BJ (cell line): ENCODE data around the gene RAB11FIP5. TPM values are rescaled to one million over a fixed set of nuclear protein-coding genes. Genes with fewer than 3 reads are reported as not detected.

Experiments
- CTCF ChIA-PET: fragments of 350-600 bp; formaldehyde crosslinking; extraction: SDS; loops from one replicate; lab custom pipeline; 2021; ENCODE audit warnings: antibody characterized with exemption, inconsistent platforms; lab: Yijun Ruan, JAX
- POLR2A ChIA-PET: fragments of 300-600 bp; sonication (Branson Sonifier 250); formaldehyde crosslinking; extraction: SDS; loops from one replicate; lab custom pipeline; 2021; ENCODE audit warnings: antibody characterized with exemption; lab: Charles Lee
- DNase-seq: peaks from one replicate; pipeline ENCODE4 v3.0.0-alpha.2; 2011; ENCODE audit warnings: low read depth
- H3K27me3 ChIP-seq: 2 replicates; pipeline ENCODE4 v1.6.0; 2011; ENCODE audit warnings: low read length; ENCODE audit not compliant: control insufficient read depth, insufficient read depth
- H3K36me3 ChIP-seq: 2 replicates; pipeline ENCODE4 v1.5.1; 2011; ENCODE audit warnings: low read length; ENCODE audit not compliant: control insufficient read depth, insufficient read depth
- H3K4me3 ChIP-seq: 2 replicates; pipeline ENCODE4 v1.5.1; 2011; ENCODE audit warnings: low read depth, mild to moderate bottlenecking, control low read depth, low read length
- CTCF ChIP-seq: IDR thresholded peaks from 2 replicates; pipeline ENCODE4 v1.5.1; 2011; ENCODE audit warnings: low read depth, mild to moderate bottlenecking, control low read depth, inconsistent platforms, low read length, moderate library complexity; ENCODE audit not compliant: insufficient read depth
- polyA minus RNA-seq: library from RNA; depleted of rRNA, polyadenylated mRNA; stranded (reverse); fragments of >200 nt; gene quantifications from 2 replicates; pipeline ENCODE4 v1.2.3, GENCODE V29; 2011; rRNA and poly(A)+ RNA removed
- polyA plus RNA-seq: library from polyadenylated mRNA; depleted of rRNA; stranded (reverse); fragments of >200 nt; gene quantifications from 2 replicates; pipeline ENCODE4 v1.2.3, GENCODE V29; 2011; rRNA removed

The RAB11FIP5 gene, protein sequence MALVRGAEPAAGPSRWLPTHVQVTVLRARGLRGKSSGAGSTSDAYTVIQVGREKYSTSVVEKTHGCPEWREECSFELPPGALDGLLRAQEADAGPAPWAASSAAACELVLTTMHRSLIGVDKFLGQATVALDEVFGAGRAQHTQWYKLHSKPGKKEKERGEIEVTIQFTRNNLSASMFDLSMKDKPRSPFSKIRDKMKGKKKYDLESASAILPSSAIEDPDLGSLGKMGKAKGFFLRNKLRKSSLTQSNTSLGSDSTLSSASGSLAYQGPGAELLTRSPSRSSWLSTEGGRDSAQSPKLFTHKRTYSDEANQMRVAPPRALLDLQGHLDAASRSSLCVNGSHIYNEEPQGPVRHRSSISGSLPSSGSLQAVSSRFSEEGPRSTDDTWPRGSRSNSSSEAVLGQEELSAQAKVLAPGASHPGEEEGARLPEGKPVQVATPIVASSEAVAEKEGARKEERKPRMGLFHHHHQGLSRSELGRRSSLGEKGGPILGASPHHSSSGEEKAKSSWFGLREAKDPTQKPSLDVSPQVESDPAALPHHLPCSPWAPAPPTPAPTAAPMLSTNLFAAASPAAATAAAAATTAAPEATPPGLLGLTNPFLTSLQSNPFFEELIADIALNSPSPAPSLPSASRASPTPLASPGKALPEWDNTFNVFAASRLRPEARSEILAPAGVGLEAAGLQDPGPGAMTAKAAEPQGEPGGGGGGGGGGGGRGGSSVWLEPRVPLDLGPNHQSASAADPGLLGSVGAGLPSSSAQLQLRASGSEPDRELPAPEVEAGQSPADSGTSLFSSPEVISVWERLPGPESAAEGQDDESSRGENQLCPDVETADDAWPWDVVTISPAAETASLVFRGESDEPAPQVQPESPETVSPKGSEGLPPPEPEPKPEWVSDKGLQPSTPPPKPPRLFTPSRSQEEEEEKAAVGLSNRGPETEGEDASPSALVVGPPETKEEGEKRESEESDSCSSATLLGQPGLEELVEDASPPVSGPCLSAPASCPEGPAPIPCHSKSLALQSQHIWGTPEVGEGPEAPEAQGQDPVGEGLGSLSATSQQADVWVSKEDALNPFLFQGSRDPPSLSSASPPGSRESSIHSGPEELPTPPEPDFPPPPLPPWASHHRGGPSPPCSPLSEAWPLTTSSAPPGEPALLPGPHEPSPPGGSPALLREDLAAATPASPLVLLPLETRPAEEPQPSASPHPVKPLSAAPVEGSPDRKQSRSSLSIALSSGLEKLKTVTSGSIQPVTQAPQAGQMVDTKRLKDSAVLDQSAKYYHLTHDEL (N-terminal part only)
- 42.5 and 52.0 TPM in 2 replicates for polyA plus RNA-seq
- polyA minus RNA-seq, result 40.6 and 48.1 TPM in 2 replicates

DNA sequence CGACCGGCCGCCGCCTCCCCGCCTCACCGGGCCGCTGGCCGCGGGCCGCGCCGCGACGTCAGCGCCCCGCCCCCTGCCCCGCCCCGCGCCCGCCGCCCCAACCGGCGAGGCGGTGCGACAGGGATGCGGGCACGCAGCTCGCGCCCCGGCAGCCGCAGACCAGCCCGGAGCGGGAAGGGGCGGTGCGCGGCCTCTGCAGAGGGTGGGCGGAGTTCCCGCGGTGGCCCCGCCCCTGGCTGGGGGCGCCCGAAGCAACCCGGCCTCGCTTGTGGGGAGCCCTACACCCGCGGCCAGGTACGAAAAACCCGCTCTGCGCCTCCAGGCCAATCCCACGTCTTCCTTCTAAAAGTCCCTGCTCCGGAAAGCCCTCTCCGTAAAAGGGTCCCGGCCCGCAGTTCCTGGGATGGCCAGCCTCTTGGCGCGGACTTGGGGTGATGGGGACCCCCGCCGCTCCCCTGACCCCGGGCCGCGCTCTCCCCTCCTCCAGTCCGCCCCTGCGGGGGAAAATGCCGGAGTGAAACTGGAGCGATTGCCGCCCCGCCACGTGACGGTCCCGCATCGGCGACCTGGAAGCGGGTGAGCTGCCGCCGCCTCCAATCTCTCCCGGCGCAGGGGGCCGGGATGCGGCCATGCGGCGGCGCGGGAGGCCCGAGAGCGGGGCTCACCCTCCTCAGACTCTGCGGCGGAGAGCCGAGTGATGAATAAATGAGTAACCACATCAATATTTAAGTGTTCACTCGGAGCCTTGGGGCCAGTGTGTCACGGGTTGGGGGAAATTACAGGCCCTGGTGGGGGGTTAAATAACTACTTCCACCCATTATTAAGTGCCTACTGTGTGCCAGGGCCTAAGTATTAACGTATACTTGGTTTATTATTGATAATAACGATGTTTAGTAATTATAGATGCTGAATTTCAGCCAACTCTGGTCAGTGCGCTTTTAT, at the start of gene RAB11FIP5:
Gene RAB11FIP5, minus strand, starts transcription at position 36 of the 942 bp plus-strand sequence. CDS start 171 bp downstream, outside the sequence.
- ChIA-PET CTCF (interaction anchor here (0.7 to 3.9 kb wide), 12 partner anchors 9 to 220 kb away, joined by 3 to 24 read pairs (median 4); no protein-coding TSS in a partner anchor), POLR2A (no interaction called here)
- TF ChIP-seq CTCF, result peak; percentile 5; the same call in 1 of the 2 replicates
- no peaks in the 10 kb centered on the region for H3K27me3 ChIP-seq
- no peaks in the 10 kb centered on the region for H3K36me3 ChIP-seq
- no peak for DNase-seq
- peak within 1 kb of the TSS; percentile 69 for H3K4me3 ChIP-seq

DNA sequence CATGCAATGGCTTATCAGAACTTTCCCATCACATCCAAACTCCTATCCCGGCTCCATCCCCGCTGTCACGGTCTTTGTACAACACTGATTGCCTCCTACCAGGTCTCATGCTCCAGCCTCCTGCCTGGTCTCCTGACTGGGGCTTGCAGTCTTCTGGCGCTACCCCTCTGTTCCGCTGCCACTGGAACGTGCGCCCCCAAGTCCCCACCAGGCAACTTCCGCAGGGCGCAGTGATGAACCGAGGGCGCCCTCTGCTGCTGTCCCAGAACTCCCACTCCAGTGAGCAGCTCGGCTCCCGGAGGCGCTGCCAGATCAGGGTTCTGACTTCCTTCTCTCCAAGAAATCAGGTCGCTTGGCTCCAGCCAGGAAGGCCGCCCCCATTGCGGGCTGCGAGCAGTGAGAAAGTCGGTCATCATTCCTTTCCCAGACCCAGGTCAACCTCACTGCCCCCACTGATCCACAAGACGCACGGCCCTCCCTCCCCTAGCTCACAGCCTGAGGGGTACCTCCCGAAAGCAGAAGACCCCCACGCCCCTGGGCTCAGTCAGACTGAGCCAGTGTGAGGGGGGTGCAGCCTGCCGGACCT, 43.9 kb upstream of the RAB11FIP5 start:
- peaks cover 6% of the 10 kb centered on the region for H3K27me3 ChIP-seq
- no peak for DNase-seq
- no peaks in the 10 kb centered on the region for H3K36me3 ChIP-seq
- H3K4me3 ChIP-seq, result no peak overlapping the region
- peak; percentile 94 for TF ChIP-seq CTCF
- POLR2A ChIA-PET, result no interaction called here
- CTCF ChIA-PET, result interaction anchor here (0.6 to 10.5 kb wide), 42 partner anchors 10 to 269 kb away, joined by 3 to 326 read pairs (median 5); partner anchors contain the start of genes RAB11FIP5, SFXN5 and SPR

DNA sequence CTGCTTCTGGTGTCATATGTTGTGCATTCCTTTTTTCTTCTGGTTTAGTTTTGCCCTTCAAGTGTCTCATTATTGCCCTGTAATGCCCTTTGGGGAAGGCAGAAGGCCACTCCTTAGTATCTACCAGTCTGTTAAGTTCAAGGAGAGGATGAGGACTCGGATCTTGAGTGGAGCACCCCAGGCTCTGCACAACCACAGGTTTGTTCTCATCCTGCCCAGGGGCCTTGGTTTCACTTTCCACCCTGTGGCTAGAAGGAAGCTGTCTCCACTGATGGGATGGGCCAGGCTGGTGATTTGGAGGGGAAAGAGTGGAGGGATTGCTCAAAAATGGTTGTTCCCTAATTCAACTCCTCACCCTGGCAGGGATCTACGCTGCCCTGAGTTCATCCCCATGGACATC, 30.2 kb upstream of the RAB11FIP5 start:
- TF ChIP-seq CTCF, result no peak
- CTCF ChIA-PET, result interaction anchor here (1.5 kb wide), 1 partner anchor 13 kb away, joined by 5 read pairs; no protein-coding TSS in a partner anchor
- DNase-seq, result no peak
- H3K4me3 ChIP-seq, result no peak overlapping the region
- H3K36me3 ChIP-seq, result no peaks in the 10 kb centered on the region
- POLR2A ChIA-PET, result no interaction called here
- H3K27me3 ChIP-seq, result no peaks in the 10 kb centered on the region

- POLR2A ChIA-PET, result no interaction called here
- Histone ChIP-seq H3K36me3 (no peaks in the 10 kb centered on the region), H3K4me3 (no peak overlapping the region), H3K27me3 (no peaks in the 10 kb centered on the region)
- no peak for TF ChIP-seq CTCF
- CTCF ChIA-PET, result interaction anchor here (1.5 kb wide), 1 partner anchor 14 kb away, joined by 5 read pairs; no protein-coding TSS in a partner anchor
- no peak for DNase-seq
These were observed 29.1 kb upstream of the RAB11FIP5 start for GRCh38 chr2:73141896-73142295.
